Measurements from ENCODE around the gene TIMP4.

The TIMP4 gene

DNA sequence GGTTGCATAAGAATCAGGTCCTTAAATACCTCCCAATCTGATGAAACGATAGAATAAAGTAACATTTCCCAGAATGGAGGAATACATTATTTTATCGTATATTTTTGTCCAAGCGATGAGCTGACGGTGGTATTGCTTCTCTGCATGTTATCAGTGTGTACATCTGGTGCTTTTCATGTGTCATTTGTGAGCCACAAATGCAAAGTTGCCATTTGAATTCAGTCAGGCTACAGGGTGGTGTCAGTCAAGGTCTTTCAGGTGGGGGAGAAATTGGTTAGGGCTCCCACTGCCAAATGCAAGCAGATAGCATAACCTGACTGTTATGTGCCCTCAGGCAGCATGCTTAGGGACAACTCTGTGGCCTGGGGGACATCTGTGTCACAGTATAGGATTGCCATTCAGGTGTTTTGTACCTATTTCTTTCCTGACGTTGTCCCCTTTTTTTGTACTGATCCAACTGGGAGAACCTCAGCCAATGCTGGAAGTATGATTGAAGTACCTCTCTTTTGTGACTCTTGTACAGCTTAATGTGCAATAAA lies 26.5 kb upstream of the TIMP4 start:
- DNase-seq (ENCODE audit: low spot score) = no peak

- DNase-seq (ENCODE audit: low spot score) = no peak
Observed at GRCh38 chr3:12184541-12184940, 25.8 kb upstream of the TIMP4 start.

DNA sequence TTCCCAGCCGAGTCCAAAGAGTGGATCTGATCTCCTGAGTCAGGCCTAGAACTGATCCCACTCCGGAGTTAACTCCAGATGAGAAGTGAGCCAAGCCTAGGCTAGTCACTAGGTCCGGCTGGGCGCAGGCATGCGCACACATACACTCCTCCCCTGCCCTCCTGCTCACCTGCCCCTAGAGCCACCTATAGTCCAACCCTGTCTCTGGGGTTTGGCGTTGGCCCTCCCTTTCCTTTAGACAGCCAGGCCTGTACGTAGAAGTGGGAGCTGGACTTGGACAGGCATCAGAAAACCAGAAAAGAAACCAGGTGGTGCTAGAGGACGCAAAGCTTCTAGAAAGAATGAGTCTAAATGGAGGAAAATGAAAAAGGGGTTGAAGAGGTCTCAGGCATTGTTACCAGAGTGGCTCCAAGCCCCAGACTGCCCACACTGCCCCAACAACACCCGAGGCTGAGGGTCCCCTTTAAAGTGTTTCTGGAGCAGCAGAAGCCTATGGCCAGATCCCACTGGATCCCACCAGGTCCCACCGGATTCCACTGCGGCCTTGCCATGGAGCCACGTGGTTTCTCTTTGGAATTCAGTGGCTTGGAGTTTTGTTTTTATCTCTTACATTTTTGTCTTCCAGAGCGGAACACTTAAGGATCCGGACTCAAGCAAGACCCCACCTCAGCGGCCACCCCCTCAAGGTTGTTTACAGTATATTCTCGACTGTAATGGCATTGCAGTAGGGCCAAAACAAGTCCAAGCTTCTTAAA lies 24.2 kb upstream of the TIMP4 start:
- no peak for DNase-seq (ENCODE audit: low spot score)

DNA sequence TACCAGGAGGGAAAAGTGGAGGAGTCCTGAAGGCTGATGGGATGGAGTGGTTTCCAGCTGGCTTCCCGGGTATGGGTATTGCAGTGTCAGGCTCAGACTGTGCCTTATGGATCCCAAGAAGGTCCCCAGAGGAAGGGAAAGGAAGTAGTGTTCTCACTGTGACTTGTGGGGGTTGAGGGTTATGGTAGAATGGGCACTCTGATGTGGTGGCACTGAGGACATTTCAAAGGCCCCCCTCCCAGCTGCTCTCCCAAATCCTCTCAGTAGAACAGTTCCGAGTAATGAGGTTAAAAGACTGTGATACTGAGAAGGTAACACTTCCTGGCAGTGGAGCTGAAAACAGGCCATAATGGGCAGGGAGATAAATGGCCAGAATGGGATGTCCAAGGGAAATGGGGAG lies 23.1 kb upstream of the TIMP4 start:
- no peak for DNase-seq (ENCODE audit: low spot score)

DNA sequence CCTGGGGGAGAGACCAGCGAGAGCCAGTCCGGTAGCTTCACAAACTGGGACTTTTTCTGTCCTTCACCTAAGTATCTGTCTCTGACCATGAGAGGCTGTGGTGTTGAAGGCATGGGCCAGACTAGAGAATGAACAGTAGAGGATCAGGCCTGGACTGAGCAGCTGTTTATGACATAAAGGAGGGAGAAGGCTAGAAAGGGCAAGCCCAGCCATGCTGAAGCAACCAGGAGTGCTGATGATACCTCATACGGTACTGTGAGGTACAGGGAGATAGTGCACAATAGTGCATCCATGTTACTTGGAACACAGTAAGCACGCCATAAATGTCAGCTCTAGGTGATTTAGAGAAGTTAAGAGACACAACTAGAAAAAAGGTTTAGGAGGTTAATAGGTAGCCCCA lies 22.6 kb upstream of the TIMP4 start:
- no peak for DNase-seq (ENCODE audit: low spot score)

DNA sequence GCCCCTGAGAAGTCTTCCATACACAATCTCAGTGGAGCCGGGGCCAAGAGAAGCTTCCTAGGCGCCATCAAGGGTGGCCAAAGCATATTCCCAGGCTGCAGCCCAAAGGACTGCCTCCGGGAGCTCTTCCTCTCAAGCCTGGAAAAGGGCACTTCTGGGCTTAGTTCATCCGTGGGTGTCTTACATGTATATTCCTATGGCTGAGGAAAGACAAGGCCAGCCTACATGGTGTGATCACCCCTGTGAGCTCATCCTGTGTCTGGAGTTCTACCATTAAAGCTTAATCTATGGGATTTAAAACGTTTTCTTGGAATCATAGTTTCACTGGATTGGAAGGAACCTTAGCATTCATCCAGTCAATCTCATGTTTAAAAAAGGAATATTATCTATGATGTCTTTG lies 21.9 kb upstream of the TIMP4 start:
- no peak for DNase-seq (ENCODE audit: low spot score)

DNA sequence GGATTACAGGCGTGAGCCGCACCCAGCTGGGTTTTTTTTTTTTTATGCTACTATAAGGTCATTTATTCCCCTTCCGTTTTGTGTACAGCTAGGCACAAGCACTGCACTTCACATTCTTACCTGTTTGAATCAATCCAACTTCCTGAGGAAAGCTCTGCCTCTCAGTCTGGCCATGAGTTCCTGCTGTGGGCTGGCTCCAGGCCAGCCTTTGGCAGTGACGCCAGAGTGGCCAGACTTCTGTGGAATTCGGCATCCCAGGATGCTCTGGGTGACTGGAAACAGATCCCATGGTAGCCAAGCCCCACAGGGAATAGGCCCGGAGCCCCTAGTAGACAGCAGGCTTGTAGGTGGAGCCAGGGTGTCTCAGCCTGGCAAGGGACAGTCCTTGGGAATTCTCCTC lies 21.5 kb upstream of the TIMP4 start:
- no peak for DNase-seq (ENCODE audit: low spot score)

GRCh38 chr3:12179441-12179840 lies 20.7 kb upstream of the TIMP4 start:
- DNase-seq (ENCODE audit: low spot score) = peak; percentile 64

GRCh38 chr3:12178091-12178820 lies 19.5 kb upstream of the TIMP4 start:
- no peak for DNase-seq (ENCODE audit: low spot score)

GRCh38 chr3:12177126-12177525 lies 18.4 kb upstream of the TIMP4 start:
- DNase-seq (ENCODE audit: low spot score) = no peak

GRCh38 chr3:12175844-12176453 lies 17.2 kb upstream of the TIMP4 start:
- peak; percentile 39 for DNase-seq (ENCODE audit: low spot score)

DNA sequence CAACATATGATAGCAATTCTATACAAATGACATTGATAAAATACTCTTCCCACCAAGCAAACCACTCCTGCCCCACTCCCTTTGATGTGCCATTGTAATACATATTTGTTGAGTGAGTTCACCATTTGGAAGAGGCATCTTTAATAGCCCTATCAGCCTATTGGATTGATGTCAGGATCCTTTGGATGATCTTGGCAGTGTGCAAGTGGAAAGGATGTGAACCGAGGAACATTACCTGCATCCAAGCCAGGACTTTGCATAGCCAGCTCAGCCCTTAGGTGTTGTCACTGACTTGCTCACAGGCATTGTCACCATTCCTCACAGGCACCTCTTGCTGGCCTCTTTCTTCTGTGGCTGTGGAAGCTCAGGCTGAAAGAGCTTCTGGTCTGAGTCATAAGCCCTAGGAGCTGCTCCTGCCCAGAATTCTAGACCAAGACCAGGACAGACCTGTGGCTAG lies 16.5 kb upstream of the TIMP4 start:
- DNase-seq (ENCODE audit: low spot score) = no peak

DNA sequence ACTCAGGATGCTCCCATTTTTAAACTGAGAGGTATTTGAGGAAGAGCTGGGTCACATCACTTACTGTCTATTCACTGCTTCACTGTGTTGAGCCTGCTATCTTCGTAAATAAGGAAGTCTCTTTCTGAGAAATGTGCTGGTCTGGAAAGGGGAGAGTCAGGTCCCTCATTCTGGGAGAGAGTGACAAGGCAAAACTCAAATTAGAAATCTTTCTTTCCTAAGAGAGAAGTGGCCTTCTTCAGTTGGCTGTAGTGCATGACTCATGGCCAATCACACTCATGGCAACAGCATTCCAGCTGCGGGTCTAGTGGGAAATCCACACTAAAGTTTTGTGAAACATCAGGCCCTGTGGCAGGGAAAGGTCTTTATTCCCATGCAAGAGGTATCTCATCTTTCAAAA lies 11.5 kb upstream of the TIMP4 start:
- no peak for DNase-seq (ENCODE audit: low spot score)

- no peak for DNase-seq (ENCODE audit: low spot score)
Observed at GRCh38 chr3:12165909-12166308, 7.2 kb upstream of the TIMP4 start.

DNA sequence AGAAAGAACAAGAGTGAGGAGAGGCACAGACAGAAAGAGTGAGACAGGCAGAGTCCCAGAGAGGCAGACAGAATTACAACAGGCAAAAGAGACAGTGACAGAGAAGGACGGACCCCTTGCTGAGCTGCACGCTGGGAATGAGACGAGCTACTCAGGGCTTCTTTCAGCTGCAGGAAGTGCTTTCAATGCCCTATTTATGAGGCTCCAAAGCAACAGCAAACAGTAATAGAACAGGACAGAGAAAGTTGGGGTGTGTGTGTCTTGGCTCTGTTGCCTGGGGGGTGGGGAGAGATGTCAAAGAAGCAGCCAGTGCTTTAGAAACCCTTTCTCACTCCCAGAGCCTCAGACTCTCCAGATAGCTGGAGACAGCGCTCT lies 502 bp upstream of the TIMP4 start:
- no peak for DNase-seq (ENCODE audit: low spot score)

DNA sequence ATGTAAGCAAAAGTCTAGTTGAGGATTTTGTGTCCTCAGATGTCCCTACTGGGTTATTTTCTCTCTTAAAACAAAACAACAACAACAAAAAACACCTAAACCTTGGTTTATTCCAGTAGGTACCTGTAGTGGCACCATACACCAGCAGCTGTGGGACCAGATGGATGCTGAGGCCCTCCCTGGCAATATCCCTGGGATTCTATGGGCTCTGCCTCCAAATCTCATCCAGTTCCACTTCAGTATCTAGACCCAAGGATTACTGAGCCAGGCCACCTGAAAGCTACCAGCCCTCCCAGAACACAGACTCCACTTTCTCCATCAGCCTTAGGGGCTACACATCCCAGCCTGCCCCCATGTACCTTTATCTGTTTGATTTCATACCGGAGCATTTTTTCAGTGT lies 1.7 kb downstream of the TIMP4 start:
- DNase-seq (ENCODE audit: low spot score) = no peak

- no peak for DNase-seq (ENCODE audit: low spot score)
Observed at GRCh38 chr3:12155828-12156227, 2.9 kb downstream of the TIMP4 start.

DNA sequence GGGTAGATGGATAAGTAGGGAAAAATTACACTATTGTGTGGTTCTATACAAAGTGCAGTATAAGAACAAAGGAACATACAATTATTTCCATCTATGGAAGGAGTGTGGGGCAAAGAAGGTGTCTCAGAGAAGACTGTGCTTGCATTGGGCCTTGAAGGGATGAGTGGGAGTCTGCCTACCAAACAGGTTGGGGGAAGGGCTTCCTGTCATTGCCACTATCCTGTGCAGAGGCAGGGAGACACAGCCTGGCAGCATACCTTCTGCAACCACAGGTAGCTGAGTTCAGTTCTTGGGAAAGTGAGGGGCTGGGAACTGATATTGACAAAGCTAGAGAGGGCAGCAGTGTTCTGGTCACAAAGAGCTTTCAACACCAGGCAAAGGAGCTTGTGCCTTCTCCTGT lies 3.4 kb downstream of the TIMP4 start:
- no peak for DNase-seq (ENCODE audit: low spot score)

- no peak for DNase-seq (ENCODE audit: low spot score)
Observed at GRCh38 chr3:12154151-12154550, 4.6 kb downstream of the TIMP4 start.

DNA sequence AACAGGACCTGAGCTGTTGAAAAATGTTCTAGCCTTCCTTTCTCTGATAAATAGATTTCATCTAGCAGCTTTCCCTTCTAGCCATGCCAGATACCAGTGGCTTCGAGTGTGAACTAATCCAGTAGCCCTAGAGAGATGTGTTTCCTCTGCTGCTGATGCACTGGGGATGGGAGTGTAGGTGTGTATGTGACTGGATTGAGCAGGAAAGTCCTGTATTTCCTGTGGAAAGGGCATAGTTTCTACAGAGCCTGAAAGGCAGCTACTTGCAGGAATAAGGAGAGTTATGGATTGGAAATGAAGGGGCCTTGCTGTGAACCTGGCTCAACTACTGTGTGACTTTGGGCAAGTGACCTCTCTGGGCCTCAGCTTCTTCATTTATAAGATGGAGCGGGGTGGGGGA lies 8.6 kb downstream of the TIMP4 start:
- DNase-seq (ENCODE audit: low spot score) = no peak

DNA sequence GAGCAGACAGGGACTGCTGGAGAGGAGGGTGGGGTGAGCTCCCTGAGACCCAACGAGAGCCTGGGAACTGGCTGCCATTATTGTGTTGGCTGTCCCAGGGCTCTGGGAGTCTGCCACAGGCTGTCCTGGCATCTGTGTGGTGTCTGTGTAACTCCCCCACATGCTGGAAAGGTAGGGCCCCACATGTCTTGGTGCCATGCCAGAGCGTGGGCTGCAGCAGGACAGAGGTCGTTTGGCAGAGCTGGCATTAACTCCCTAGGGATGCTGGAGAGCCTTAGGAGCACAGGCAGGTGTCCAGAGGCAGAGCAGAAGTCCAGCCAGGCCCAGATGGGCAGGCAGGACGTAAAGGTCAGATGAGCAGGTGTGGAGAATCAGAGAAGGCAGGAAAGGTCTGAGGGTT lies 9.7 kb downstream of the TIMP4 start:
- no peak for DNase-seq (ENCODE audit: low spot score)

DNA sequence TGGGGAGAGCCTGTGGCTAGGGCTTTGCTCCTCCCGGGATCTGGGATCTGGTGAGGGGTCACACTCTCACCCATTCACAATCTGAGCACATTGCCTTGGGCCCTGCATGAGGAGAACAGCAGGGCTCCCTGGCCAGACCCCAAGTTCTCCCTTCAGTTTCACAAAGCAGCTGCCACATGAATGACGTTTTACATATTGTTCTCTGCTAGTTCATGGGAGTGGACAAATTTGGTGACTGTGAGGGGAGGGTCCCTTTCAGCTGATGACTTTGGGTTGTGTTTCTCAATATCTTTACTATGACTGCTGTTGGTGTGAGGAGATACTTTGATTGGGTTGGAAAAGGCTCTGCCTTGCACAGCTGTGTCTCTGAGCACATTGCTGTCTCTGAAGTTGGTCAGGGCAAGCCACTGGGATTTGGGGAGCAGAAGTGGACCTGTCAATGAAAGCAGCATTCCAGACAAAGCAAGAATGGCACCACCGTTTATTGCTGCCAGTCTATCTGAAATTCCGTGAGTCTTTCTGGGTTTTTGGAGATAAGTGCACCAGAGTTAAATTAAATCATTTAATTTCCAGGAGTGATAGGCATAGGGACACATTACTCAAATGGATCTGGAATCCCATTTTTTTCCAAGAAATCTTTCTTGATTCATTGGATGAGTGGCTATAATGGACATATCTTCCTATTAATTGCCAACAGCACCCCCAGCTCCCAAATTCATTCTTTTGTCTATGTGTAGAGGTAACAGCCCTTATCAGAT lies 10.3 kb downstream of the TIMP4 start:
- no peak for DNase-seq (ENCODE audit: low spot score)

All from activated CD4-positive, alpha-beta T cell treated with anti-CD3 and anti-CD28 coated beads, Interleukin-2, Interleukin-4, amounts not matched to agents 100 ng/mL and 50 ng/mL, durations not matched to agents 16 hours and 8 hours (primary cell).